HG03442 (cell line): ENCODE results near the gene STAP1.
A peak's percentile ranks its signal among the peaks of the same experiment; 100 is the strongest.

Source experiments
- ATAC-seq: cut with Tn5 transposase; IDR thresholded peaks from one replicate; pipeline ENCODE4 v1.9.1; 2021; ENCODE audit warnings: mild to moderate bottlenecking, moderate library complexity; ENCODE audit not compliant: unreplicated experiment

The STAP1 gene

DNA sequence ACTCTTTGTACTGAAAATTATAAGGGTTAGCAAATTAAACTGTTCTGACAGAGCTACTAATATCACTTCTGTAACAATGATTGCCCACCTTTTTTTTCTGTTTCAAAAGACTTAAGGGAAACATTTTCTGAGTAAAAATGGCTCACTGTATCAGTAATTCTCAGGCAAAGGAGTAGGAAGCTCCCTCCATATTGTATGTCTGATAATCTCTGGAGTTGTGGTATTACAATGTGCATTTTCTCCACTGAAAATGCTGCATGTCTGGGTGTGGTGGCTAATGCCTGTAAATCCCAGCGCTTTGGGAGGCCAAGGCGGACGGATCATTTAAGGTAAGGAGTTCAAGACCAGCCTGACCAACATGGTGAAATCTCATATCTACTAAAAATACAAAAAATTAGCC lies 4.4 kb upstream of the STAP1 start:
- ATAC-seq: no peak

DNA sequence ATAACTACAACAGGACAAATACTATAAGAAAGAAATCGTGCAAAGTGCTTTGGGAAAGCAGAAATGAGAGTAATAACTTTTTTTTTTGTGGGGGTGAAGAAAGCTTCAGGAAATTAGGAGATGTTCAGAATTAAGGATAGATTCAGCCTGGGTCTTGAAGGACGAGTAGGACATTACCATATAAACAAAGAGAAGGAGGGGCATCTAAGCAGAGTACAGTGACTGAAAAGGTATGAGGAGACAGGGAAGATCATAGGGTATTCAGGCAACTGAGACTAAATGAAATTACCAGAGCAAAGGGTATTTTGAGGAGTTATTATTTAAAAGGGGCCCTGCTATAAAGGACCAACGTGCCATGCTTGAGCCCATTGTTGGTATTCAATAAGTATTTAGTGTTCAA lies 3.1 kb upstream of the STAP1 start:
- ATAC-seq: no peak

DNA sequence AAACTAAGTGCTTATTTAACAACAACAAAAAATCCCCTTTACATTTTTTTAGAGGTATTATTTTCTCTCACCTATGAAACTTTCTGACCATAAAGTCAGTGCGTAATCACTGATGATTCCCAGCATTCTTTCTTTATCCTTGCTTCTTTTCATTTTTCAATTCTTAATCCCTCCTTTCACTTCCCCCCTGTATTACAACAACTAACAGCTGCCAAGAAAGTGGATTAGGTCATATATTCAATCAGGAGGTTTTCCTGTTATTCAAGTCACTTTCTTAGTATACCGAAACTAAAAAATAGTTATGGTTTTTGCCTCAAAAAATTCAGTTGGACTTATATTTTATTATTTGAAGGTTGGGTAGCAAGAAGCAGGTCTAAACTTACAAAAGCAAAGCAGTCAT lies 2.1 kb upstream of the STAP1 start:
- no peak for ATAC-seq

DNA sequence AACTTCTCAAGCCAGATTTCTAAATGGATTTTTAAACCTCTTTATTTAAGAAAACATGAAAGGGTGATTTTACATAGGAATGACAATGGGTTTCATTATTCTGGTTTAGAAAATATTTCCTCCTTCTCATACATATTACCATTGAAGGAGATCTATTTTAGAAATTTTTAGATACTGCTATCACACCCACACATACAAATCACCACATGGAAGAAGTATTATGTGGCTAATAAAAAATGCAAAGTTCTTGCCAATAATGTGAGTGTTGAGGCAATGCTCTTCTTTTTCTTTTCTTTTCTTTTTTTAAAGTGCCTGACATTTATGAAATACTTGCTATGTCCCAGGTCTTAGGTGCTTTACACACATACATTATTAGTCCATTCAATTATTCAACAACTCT lies 6.8 kb downstream of the STAP1 start:
- ATAC-seq: no peak

DNA sequence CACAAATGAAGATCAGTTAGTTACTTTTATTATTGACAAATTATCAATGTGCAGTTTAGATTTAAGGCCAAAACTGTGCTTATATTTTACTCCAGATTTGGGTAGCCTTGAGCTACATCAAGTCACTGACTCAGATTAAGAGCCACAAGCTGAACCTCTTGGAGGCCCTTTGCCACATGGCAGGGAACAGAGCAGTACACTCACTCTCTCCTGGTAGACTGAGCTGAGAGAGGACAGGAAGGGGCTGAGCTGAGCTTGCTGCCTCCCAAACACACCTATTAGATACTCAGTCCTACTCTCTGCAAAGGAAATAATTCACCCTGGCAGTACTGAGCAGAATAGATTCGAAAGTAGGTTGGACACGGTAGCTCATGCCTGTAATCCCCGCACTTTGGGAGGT lies 7.8 kb downstream of the STAP1 start:
- ATAC-seq: no peak

DNA sequence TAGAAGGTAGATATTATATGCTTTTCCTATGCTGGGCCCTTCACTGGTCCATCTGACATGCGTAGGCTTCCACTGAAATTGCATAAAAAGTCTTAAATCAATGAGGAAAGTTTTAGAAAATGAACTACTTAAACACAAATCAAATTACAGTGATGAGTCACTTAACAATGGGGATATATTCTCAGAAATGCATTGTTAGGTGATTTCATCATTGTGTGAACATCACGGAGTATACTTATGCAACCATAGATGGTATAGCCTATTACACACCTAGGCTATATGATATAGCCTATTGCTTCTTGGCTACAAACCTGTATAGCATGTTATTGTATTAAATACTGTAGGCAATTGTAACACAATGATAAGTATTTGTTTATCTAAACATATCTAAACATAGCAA lies 10.3 kb downstream of the STAP1 start:
- no peak for ATAC-seq

DNA sequence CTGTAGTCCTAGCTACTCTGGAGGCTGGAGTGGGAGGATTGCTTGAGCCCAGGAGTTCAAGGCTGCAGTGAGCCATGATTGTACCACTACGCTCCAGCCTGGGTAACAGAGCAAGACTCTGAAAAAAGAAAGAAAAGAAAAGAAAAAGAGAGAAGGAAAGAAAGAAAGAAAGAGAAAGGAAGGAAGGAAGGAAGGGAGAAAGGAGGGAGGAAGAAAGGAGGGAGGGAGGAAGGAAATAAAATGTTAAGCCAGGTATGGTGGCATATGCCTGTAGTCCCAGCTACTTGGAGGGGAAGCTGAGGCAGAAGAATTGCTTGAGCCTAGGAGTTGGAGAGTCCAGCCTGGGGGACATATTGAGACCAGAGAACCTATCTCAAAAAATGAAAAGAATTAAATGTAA lies 12.0 kb downstream of the STAP1 start:
- ATAC-seq: no peak

DNA sequence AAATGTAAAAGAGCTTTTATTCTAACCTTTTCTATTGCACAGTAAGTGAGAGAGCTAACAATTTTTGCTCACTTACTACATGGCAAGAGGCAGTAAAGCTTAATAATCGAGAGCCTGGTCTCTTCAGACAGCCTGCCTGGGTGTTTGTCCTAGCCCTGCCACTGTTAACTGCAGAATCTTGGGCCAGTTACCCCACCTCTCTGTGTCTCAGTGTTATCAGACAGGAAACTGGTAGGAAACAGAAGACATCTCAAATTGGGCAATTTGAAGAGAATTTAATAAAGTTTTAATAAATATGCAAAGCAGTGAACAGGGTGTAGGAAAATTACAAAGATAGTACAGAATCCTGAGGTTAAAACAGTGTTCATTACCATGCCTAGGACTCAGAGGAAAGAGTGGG lies 13.4 kb downstream of the STAP1 start:
- ATAC-seq: no peak

DNA sequence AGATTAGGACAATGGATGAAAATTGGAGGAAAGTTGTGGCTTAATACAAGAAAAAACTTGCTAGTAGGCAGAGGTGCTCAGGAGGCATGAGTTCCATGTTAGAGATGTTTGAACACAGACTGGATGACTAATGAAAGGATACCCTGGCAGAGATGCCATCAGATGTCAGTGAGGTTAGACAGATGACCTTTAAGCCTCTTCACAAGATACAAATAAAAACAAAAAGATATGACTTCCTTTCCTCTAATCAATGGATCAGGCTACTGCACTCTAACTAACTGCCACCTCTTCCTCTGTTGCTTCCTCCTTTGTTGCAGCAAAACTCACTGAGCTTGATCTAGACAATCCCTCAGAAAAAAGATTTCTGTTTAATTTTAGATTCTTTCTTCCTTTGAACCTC lies 14.7 kb downstream of the STAP1 start:
- ATAC-seq: no peak

DNA sequence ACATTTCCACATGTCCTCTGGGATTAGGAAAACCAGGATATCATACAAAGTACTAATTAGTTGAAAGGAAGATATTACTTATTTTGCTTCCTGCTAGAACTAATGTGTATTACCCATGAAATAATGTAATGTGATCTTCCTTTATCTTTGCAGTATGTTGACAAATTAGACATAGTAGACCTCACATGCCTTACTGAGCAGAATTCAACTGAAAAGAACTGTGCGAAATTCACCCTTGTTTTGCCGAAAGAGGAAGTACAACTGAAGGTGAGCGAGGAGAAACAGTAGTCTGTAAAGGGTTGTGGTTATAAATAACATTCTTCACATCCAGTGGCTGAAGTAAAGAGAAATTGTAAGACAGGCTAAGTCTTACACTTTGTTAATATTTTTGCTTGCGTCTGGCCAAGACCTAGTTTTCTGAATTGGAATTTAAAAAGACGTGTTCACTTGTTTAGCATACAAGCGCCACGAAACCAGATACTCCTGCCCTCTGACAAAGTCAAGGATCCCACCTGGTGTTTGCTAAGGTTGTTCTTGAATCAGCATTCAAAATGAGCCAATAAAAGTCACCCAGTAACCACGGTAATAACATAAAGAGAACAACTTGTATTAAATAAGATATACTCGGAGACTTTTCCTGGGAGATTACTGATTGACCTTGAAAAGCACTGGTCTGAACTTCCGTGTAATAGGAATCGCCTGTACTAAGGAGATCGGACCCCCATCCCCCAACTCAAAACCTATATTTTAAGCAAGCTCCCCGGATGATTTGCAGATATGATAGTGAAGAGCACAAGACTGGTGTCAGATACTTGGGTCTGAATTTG lies 16.9 kb downstream of the STAP1 start:
- ATAC-seq: peak; percentile 93

DNA sequence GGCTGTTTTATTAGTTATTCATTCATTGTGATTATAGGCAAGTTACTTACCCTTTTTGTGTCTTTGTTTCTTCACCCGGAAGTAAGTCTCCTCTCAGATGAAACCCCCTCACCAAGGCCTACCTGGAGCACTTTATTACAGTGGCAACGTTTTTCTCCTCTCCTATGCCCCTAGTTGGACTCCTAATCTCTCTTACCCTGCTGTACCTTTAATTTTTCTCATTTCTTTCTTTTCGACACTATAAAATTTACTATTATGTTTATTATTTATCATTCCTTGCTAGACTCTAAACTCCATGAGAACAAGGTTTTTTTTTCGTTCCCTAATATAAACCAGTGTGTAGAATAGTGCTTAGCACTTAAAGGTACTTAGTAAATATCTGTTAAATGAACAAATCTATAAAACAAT lies 17.5 kb downstream of the STAP1 start:
- ATAC-seq: no peak

DNA sequence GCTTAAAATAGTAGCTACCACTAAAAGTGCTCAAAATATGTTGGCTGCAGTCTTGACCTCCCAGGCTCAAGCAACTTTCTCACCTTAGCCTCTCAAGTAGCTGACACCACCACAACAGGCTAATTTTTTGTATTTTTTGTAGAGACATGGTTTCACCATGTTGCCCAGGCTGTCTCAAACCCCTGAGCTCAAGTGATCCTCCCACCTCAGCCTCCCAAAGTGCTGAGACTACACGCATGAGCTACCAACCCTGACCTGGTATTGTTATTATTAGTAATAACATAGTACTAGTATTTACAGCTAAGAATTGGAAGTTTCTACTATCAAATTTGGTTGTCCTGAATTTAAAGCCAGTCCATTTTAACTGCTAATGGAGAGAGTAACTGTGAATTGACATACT lies 18.0 kb downstream of the STAP1 start:
- no peak for ATAC-seq

DNA sequence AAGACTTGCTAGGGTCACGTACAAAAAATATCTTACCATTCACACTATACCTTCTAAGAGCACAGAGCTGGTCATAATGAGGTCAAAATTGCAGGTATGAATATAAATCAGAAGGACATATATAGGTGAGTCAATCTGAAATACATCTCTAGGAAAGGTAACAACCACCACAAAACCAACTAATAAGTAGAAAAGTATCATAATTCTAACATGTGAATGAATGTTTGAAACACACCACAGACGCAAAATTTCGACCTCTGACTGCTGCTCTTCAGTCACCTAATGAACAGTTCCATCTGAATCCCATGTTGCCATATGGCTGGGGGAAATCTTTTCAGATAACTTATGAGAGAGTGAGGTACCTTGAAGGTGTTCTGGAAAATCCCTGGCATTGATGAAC lies 22.1 kb downstream of the STAP1 start:
- peak; percentile 35 for ATAC-seq

DNA sequence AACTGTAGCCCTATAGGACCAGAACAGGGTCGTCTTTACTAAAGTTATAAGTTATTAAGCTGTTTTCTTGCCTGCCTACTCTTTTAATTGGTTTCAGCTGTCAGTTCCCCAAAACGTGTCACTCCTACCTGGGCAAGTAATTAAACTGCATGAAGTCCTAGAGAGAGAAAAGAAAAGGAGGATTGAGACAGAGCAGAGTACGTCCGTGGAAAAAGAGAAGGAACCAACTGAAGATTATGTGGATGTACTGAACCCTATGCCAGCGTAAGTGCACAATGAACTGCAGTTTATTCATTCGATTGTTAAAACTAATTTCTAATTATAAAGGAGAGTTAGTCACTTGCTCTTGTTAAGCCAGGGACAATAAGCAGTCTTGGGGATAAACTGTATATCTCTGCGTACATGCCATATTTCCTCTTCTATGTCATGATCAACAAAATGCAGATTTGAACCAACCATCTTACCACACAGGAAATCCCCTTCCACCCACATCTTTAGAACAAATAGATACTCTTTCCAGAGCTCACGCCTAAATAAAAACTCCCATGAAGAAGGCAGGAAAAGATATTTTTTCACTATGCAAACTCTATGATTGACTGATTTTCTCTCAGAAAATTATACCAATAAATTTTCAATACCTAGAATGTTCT lies 22.8 kb downstream of the STAP1 start:
- ATAC-seq: peak; percentile 50

DNA sequence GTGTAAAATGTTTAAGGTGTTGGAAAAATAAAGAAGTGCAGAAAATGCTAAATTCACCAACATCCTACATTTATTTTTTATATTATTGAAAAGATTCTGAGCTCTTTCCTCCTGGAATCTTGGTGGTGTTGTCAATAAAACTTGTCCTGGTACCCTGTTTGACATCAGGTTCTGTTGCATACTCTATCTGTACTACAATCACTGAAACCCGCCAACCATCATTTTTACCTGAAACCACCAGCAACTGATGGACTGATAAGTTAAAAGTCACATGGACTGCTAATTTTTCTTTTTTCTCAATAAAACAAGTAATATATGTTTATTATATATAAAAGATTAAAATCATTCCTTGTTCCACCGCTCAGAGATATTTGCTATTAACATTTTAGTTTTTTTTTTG lies 23.4 kb downstream of the STAP1 start:
- no peak for ATAC-seq

DNA sequence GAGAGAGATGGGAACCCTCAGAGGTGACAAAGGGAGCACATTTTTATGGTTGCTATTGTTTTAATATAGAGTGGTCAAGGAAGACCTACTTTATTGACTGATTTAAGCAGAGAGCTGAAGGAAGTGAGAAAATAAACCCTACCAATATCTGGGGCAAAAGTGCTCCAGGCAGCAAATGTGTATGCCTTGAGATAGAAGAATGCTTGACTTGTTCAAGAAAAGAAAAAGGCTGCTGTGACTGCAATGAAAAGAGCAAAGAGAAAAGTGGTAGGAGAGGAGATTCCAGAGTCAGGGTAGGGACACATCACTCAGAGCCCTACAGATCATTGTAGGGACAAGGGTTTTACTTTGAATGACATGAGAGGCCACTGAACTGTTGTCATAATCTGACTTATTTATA lies 26.0 kb downstream of the STAP1 start:
- no peak for ATAC-seq

DNA sequence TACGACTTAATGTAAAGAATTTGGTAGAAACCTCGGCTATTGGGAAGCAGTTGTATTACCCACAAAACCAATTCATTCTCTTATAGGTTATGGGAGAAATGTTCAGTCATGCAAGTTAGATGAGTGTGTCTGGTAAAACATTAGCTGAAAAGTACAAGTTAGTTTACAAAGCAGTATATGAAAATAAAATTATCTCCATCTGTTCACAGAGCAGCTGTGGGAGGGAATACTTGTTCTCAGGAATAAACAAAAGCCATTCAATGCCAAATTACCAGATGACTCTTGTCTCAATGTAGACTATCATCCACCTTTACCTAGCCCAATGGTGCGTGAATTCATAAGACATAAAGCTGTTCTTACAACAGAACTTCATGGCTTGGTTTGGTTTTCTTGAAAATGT lies 28.6 kb downstream of the STAP1 start:
- ATAC-seq: no peak

DNA sequence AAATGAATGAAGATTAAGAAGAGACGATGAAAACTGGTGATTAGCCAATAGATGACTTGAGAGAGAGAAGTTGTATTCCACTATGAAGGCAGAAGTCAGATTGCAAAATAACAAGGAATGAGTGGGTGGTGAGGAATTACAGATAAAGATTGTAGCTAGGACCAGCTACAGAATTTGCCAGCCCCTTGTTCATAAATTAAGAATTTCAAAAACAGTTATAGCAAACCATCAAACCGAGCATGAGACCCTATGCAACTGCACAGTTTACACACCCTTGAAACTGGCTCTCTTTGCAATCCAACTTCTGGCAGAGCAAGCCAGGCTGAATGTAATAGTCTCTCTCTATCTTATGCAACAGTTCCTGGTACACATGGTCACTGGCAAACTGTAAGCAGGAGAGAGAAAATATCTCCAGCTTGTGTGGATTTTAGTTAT lies 35.2 kb downstream of the STAP1 start:
- ATAC-seq: no peak

DNA sequence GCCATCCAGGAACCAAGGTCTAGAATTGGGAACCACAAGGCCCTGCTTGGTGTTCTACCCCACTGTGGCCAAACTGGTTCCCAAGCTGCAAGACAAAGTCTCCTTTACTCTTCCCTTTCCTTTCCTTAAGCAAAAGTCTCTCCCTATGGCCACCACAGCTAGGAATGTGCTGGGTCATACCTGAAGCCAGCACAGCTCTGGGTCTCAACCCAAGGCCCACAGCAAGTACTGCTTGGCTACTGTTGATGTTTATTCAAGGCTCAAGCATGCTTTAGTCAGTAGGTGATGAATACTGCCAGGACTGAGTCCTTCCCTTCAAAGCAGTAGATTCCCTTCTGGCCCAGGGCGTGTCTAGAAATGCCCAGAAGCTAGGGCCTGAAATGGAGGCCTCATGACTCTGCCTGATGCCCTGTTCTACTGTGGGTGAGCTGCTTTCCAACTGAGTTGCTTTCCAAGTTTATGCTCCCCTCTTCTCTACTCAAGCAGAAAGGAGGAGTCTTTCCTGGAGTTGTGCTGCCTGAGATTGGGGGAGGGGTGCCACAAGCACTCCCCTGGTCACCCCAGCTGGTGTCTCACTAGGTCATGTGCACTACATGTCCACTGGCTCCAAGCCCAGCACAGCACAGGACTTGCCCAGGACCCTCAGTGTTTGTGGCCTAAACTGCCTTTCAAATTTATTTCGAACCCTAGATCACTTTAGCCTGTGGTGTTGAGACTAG lies 44.9 kb downstream of the STAP1 start:
- ATAC-seq: no peak

DNA sequence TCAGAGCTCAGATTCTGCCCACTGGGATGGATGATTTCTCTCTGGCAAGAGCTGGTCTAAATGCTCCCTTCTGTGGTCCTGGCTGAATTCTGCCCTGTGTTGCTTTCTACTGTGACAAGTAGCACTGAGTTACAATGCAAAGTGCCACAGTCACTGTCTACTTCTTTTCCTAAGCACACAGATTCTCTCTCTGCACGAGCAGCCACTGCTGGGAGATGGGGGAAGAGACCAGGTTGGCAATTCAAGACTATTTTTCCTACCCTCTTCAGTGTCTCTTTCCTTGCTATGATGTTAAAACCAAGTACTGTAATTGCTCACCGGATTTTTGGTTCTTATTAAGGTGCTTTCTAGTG lies 45.5 kb downstream of the STAP1 start:
- ATAC-seq: no peak

DNA sequence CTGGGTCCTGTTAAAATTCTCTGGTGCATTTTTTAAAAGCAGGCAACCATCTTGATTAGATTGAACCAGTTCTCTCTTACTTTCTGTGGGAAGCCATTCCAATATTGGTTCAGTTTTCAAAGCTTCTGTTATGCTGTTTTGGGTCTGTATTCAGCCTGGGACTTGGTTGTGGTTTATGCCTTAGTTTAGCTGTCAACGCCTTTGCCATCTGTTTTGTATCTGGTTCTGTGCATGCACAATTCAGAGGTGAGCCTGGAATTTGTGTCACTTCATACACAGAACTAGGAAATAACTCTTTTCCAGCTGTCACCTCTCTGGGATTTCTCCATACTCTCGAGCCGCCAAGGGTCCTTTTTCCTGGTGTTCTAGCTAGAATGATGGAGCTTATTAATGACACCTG lies 46.2 kb downstream of the STAP1 start:
- ATAC-seq: no peak

DNA sequence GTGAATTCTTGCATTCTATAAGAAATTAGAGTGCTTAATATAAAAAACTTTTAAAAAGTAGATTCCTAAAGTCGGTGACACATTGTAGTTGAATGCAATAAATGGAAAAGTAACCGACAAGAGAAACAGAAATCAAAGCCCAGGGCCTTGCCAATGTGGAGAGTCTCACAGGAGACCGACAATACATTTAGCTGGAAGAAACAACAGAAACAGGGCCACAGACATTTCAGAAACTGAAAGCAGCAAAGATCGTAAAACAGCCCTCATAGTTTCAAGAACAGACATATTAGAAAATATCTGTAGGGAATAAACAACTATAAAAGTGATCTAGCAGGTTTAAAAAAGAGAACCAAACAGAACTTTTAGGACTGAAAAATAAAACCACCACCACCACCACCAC lies 49.5 kb downstream of the STAP1 start:
- ATAC-seq: no peak
